Panc1 (cell line): ENCODE data around the gene SRMS. TPM values are rescaled to one million over a fixed set of nuclear protein-coding genes. Genes with fewer than 3 reads are reported as not detected.

Experiments
- ATAC-seq: fragments of 200-7000 bp; cut with Tn5 transposase; 2 replicates; pipeline ENCODE4 v1.9.1; 2020; ENCODE audit warnings: mild to moderate bottlenecking, moderate library complexity
- BruUV-seq: library from RNA; stranded (reverse); fragments of 400-500 nt; replicated peaks from 2 replicates; lab custom pipeline; 2021; lab: Mats Ljungman, UMichigan
- CTCF ChIA-PET: fragments of 300-600 bp; sonication (Branson Sonifier 250); formaldehyde crosslinking; loops from one replicate; lab custom pipeline; 2022; ENCODE audit warnings: antibody characterized with exemption; lab: Charles Lee
- POLR2A ChIA-PET: fragments of 300-600 bp; sonication (Branson Sonifier 250); formaldehyde crosslinking; loops from one replicate; lab custom pipeline; 2022; ENCODE audit warnings: antibody characterized with exemption; lab: Charles Lee
- DNase-seq: peaks from one replicate; pipeline ENCODE4 v3.0.0-alpha.2; 2010; ENCODE audit warnings: low read depth, low spot score
- H3K27ac ChIP-seq: 2 replicates; pipeline ENCODE4 v1.5.1; 2011; ENCODE audit warnings: mild to moderate bottlenecking, low read length, inconsistent platforms
- H3K27me3 ChIP-seq: fragments of 200-500 bp; sonication (Bioruptor generic); 2 replicates; pipeline ENCODE4 v1.6.0; 2014; ENCODE audit warnings: low read length, inconsistent platforms; ENCODE audit not compliant: control insufficient read depth, insufficient read depth
- H3K36me3 ChIP-seq: fragments of 200-500 bp; sonication (Bioruptor generic); 2 replicates; pipeline ENCODE4 v1.5.1; 2014; ENCODE audit warnings: inconsistent platforms, mild to moderate bottlenecking, low read length, moderate library complexity; ENCODE audit not compliant: control insufficient read depth, insufficient read depth
- H3K4me1 ChIP-seq: 2 replicates; pipeline ENCODE4 v1.5.1; 2011; ENCODE audit warnings: inconsistent platforms, mild to moderate bottlenecking, low read length, moderate library complexity; ENCODE audit not compliant: control insufficient read depth, insufficient read depth
- H3K4me3 ChIP-seq, 2 experiments: 2 replicates each; pipeline ENCODE4 v1.5.1; 2011 to 2012; ENCODE audit warnings: low read depth in 2 of 2, low read length in 2 of 2, mild to moderate bottlenecking in 2 of 2, inconsistent platforms in 1 of 2, moderate library complexity in 1 of 2
- H3K9me3 ChIP-seq: fragments of 200-500 bp; sonication (Bioruptor generic); 2 replicates; pipeline ENCODE4 v1.5.1; 2014; ENCODE audit warnings: low read depth, mild to moderate bottlenecking, inconsistent platforms, low read length, moderate library complexity; ENCODE audit not compliant: control insufficient read depth, insufficient read depth
- POLR2AphosphoS5 ChIP-seq: IDR thresholded peaks from 2 replicates; pipeline ENCODE4 v1.6.1; 2012; ENCODE audit warnings: mild to moderate bottlenecking, low read depth, low read length, moderate library complexity
- SIN3A ChIP-seq: IDR thresholded peaks from 2 replicates; pipeline ENCODE4 v1.6.1; 2012; ENCODE audit warnings: low read depth, mild to moderate bottlenecking, low read length, moderate library complexity, borderline replicate concordance; ENCODE audit not compliant: insufficient read depth
- TCF7L2 ChIP-seq: IDR thresholded peaks from 2 replicates; pipeline ENCODE4 v1.6.1; 2011; ENCODE audit warnings: mild to moderate bottlenecking, low read depth, low read length, inconsistent platforms
- in situ Hi-C: cut with HindIII; loops from 2 replicates; pipeline ENCODE4 v1.10.0; 2016; ENCODE audit warnings: low sequenced_read_pairs, low pct_unique_long_range_greater_than_20kb
- intact Hi-C: fragments of 100-400 bp; cut with micrococcal nuclease; formaldehyde crosslinking; loops from one replicate; pipeline ENCODE4 v1.10.0; 2022; ENCODE audit not compliant: unreplicated experiment
- total RNA-seq: library from RNA; stranded (reverse); gene quantifications from one replicate; pipeline ENCODE4 v1.2.1, GENCODE V29; 2021; ENCODE audit not compliant: unreplicated experiment
- TF ChIP-seq, protein P1 (sequence below): fragments of 450-650 bp; IDR thresholded peaks from 2 replicates; pipeline ENCODE4 v1.5.1; 2017; ENCODE audit warnings: mild to moderate bottlenecking
- TF ChIP-seq, protein P2 (sequence below), 2 experiments: IDR thresholded peaks; 2 replicates each; pipeline ENCODE4 v1.6.1; 2011 to 2012; ENCODE audit warnings: low read depth in 2 of 2, control low read depth in 1 of 2, low read length in 1 of 2, mild to moderate bottlenecking in 1 of 2, moderate library complexity in 1 of 2; ENCODE audit not compliant: insufficient read depth in 1 of 2

The SRMS gene
- total RNA-seq, 1 experiment from 2014 or later, result not detected

DNA sequence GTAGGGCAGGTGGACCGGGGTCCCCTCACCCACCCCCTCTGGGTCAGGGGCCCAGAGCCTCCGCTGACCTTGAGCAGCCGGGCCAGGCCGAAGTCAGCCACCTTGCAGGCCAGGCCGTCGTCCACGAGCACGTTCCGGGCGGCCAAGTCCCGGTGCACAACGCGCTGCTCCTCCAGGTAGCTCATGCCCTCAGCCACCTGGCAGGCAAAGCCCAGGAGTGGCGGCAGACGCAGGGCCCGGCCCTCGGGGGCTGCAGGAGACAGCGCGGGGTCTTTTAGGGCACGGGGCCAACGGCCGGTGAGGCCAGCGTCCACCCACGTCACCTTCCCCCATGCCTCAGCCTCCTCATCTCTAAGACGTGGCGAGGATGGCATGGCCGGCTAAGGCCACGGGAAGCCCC, 6.2 kb downstream of the SRMS start:
- TF ChIP-seq, protein P1, sequence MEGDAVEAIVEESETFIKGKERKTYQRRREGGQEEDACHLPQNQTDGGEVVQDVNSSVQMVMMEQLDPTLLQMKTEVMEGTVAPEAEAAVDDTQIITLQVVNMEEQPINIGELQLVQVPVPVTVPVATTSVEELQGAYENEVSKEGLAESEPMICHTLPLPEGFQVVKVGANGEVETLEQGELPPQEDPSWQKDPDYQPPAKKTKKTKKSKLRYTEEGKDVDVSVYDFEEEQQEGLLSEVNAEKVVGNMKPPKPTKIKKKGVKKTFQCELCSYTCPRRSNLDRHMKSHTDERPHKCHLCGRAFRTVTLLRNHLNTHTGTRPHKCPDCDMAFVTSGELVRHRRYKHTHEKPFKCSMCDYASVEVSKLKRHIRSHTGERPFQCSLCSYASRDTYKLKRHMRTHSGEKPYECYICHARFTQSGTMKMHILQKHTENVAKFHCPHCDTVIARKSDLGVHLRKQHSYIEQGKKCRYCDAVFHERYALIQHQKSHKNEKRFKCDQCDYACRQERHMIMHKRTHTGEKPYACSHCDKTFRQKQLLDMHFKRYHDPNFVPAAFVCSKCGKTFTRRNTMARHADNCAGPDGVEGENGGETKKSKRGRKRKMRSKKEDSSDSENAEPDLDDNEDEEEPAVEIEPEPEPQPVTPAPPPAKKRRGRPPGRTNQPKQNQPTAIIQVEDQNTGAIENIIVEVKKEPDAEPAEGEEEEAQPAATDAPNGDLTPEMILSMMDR, result no peak
- TF ChIP-seq POLR2AphosphoS5 (no peak), TCF7L2 (no peak), SIN3A (no peak)
- TF ChIP-seq, protein P2, sequence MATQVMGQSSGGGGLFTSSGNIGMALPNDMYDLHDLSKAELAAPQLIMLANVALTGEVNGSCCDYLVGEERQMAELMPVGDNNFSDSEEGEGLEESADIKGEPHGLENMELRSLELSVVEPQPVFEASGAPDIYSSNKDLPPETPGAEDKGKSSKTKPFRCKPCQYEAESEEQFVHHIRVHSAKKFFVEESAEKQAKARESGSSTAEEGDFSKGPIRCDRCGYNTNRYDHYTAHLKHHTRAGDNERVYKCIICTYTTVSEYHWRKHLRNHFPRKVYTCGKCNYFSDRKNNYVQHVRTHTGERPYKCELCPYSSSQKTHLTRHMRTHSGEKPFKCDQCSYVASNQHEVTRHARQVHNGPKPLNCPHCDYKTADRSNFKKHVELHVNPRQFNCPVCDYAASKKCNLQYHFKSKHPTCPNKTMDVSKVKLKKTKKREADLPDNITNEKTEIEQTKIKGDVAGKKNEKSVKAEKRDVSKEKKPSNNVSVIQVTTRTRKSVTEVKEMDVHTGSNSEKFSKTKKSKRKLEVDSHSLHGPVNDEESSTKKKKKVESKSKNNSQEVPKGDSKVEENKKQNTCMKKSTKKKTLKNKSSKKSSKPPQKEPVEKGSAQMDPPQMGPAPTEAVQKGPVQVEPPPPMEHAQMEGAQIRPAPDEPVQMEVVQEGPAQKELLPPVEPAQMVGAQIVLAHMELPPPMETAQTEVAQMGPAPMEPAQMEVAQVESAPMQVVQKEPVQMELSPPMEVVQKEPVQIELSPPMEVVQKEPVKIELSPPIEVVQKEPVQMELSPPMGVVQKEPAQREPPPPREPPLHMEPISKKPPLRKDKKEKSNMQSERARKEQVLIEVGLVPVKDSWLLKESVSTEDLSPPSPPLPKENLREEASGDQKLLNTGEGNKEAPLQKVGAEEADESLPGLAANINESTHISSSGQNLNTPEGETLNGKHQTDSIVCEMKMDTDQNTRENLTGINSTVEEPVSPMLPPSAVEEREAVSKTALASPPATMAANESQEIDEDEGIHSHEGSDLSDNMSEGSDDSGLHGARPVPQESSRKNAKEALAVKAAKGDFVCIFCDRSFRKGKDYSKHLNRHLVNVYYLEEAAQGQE (IDR thresholded peaks at IDR 0.05; ENCODE audit: insufficient read depth in 1 of 2, low read depth in 2 of 2, low read length in 1 of 2), result no peak
- Histone ChIP-seq H3K9me3 (no peaks in the 10 kb centered on the region), H3K27ac (no peak overlapping the region), H3K4me3 (no peak overlapping the region), H3K36me3 (no peaks in the 10 kb centered on the region), H3K27me3 (no peaks in the 10 kb centered on the region), H3K4me1 (peaks cover 15% of the 10 kb centered on the region)
- ATAC-seq (no peak), DNase-seq (no peak)
- intact Hi-C loops, result no loop called here
- ChIA-PET CTCF (interaction anchor here (0.6 kb wide), 1 partner anchor 89 kb away, joined by 4 read pairs; no protein-coding TSS in a partner anchor), POLR2A (no interaction called here)
- no TSS peak for BruUV-seq
- in situ Hi-C loops, result no loop called here

DNA sequence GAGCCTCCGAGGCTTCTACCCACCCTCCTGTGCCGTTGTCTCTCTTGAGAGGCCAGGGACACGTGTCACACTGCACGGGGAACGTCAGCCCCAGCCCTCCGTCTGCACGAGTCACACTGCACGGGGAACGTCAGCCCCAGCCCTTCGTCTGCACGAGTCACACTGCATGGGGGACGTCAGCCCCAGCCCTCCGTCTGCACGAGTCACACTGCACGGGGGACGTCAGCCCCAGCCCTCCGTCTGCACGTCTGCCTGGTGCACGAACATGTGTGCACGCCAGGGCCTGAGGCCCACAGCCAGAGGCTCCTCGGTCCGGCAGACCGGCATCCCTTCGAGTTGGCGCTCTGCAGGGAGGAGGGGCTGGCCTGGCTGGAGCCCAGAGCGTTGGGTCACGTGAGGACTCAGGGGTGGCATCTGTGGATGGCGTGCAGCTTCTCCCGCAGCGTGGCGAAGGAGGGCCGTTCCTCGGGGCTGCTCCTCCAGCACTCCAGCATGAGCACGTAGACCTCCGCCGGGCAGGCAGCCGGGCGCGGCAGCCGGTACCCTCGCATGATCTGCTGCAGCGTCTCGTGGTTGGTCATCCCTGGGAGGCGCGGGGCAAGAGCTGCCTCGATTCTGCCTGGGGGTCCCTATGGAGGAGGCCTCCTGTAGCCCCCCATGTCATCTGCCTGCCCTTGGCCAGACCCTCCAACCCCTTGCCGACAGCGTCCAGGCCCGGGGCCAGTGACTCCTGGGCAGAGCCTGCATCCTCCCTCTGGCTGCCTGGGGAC, 6.9 kb downstream of the SRMS start:
- intact Hi-C loops, result no loop called here
- POLR2A ChIA-PET, result no interaction called here
- in situ Hi-C loops, result no loop called here
- Histone ChIP-seq H3K9me3 (no peaks in the 10 kb centered on the region), H3K36me3 (no peaks in the 10 kb centered on the region), H3K4me3 (no peak overlapping the region), H3K4me1 (peaks cover 18% of the 10 kb centered on the region), H3K27ac (no peak overlapping the region), H3K27me3 (no peaks in the 10 kb centered on the region)
- DNase-seq (no peak), ATAC-seq (no peak)
- CTCF ChIA-PET, result no interaction called here
- no TSS peak for BruUV-seq
- TF ChIP-seq, protein P1, result no peak
- TF ChIP-seq, protein P2 (IDR thresholded peaks at IDR 0.05; ENCODE audit: insufficient read depth in 1 of 2, low read depth in 2 of 2, low read length in 1 of 2), result no peak
- TF ChIP-seq POLR2AphosphoS5 (no peak), TCF7L2 (no peak), SIN3A (no peak)
